Transverse colon (tissue), 4 donors: ENCODE results near the gene TNNT2. TPM values are rescaled to one million over a fixed set of nuclear protein-coding genes. Genes with fewer than 3 reads are reported as not detected.

Experiments used
- DNase-seq: peaks from one replicate; pipeline ENCODE4 v3.0.0-alpha.2; 2019
- H3K27ac ChIP-seq, 4 donors: fragments of 200-600 bp; sonication (generic); 2 replicates each; pipeline ENCODE4 v1.5.1; 2016 to 2018; ENCODE audit warnings: inconsistent platforms in 4 of 4
- H3K27me3 ChIP-seq: fragments of 200-600 bp; sonication (generic); 2 replicates; pipeline ENCODE4 v1.5.1; 2017; ENCODE audit warnings: inconsistent platforms
- H3K36me3 ChIP-seq, 4 donors: fragments of 200-600 bp; sonication (generic); 2 replicates each; pipeline ENCODE4 v1.5.1; 2017 to 2019; ENCODE audit warnings: inconsistent platforms in 4 of 4
- H3K4me1 ChIP-seq, 4 donors: fragments of 200-600 bp; sonication (generic); 2 replicates each; pipeline ENCODE4 v1.5.1; 2017 to 2020; ENCODE audit warnings: inconsistent platforms in 4 of 4
- H3K4me3 ChIP-seq, 4 donors: fragments of 200-600 bp; sonication (generic); 1 replicate in 1 of 4; 2 replicates in 3 of 4; pipeline versions ENCODE4 v1.5.1 to v1.6.1; 2017 to 2019; ENCODE audit warnings: inconsistent platforms in 4 of 4
- H3K9me3 ChIP-seq, 2 donors: fragments of 200-600 bp; sonication (generic); 2 replicates each; pipeline ENCODE4 v1.5.1; 2017 to 2019; ENCODE audit warnings: inconsistent platforms in 2 of 2
- EP300 ChIP-seq: sonication (generic); formaldehyde crosslinking; IDR thresholded peaks from one replicate; pipeline ENCODE4 v1.6.1; 2017; ENCODE audit warnings: antibody characterized with exemption, low read depth
- POLR2A ChIP-seq: fragments of 450-650 bp; IDR thresholded peaks from one replicate; pipeline ENCODE4 v1.6.1; 2016; ENCODE audit warnings: antibody characterized with exemption, mild to moderate bottlenecking, moderate library complexity
- POLR2AphosphoS5 ChIP-seq, 3 donors: sonication (generic); formaldehyde crosslinking; IDR thresholded peaks; one replicate each; pipeline ENCODE4 v1.6.1; 2016; ENCODE audit warnings: antibody characterized with exemption in 3 of 3
- WGBS, 2 donors: methylation state at CpG; one replicate each; pipeline ENCODE4 v1.1.5; 2018; ENCODE audit warnings: low coverage in 1 of 2; 5-methylcytosine and 5-hydroxymethylcytosine counted together
- in situ Hi-C, 4 donors: fragments of 200-750 bp; cut with MboI; loops; one replicate each; pipeline versions ENCODE4 v1.15.0 to v1.15.1; 2017; ENCODE audit warnings: low sequenced_read_pairs in 3 of 4, low pct_ligation_motif_present in 1 of 4, low pct_unique_long_range_greater_than_20kb in 1 of 4
- intact Hi-C: fragments of 100-400 bp; cut with DNase I; formaldehyde crosslinking; loops from one replicate; pipeline ENCODE4 v1.15.1; 2023; ENCODE audit warnings: low total_unique reads
- total RNA-seq, 4 donors: library from RNA; depleted of rRNA; stranded (reverse); fragments of >200 nt; gene quantifications; one replicate each; pipeline ENCODE4 v1.1.0, GENCODE V29; 2016
- TF ChIP-seq, protein P1 (sequence below), 5 experiments: fragments of 200-600 bp in 3 of 5; fragments of 450-650 bp in 2 of 5; sonication (generic) in 3 of 5; IDR thresholded peaks; 1 replicate in 2 of 5; 2 replicates in 3 of 5; pipeline ENCODE4 v1.5.1; 2016 to 2017; ENCODE audit warnings: antibody characterized with exemption in 5 of 5, inconsistent platforms in 3 of 5, mild to moderate bottlenecking in 2 of 5, moderate library complexity in 1 of 5

The TNNT2 gene
- total RNA-seq, 4 donors from 2014 or later: 0.14 to 0.95 TPM; not detected in 2

DNA sequence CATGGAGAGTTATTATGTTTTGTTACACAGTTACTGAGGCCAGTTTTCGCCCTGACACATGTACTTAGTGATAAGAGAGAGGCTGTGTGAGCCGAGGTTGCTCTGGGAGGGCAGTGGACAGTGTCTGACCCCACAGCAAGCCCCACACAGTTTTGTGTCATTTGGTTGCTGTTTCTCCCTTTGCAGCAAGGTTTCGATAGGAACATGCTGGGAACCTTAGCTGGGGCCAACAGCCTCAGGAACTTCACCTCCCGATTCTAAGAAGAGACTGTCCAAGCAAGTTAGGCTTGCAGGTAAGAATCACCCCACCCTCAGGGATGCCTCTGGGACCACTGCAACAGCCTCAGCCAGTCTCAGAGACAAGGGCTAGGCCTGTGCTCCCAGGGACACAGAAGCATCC, 48.9 kb downstream of the TNNT2 start:
- WGBS, 2 donors: 75% methylated on average over 4 of the region's 4 CpGs; no CpG with 5 or more reads in 1 of the 2 donors
- no peak overlapping the region for H3K4me3 ChIP-seq
- intact Hi-C loops: no loop called here

DNA sequence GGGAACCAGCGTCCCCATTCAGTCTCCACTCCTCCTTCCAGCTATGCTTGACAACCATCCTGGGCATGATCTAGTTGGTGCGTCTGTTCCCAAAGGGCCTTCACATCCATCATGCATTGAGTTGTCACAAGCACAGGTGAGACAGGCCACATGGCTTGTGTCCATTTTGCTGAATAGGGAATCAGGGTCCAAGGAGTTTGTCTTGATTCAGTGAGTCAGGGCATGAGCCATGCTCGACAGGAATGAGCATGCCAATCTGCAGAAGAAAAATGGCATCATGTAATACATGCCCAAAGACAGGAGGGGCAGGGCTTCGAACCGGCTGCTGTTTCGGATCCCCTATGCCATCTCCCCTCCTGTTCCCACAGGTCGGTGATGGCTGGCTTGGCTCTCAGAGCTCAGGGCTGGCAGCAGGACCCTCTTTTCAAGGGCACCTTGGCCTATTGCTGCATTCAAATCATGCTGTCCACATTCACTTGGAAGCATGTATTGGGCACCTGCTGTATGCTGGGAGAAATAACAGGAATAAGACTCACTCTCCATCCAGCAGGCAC, 49.7 kb downstream of the TNNT2 start:
- Histone ChIP-seq H3K27me3 (no peaks in the 10 kb centered on the region), H3K27ac (no peak overlapping the region), H3K9me3 (no peaks in the 10 kb centered on the region), H3K36me3 (no peaks in the 10 kb centered on the region), H3K4me3 (no peak overlapping the region), H3K4me1 (no peaks in the 10 kb centered on the region)
- in situ Hi-C loops (no loop called here), intact Hi-C loops (no loop called here)
- TF ChIP-seq EP300: no peak
- TF ChIP-seq, protein P1, sequence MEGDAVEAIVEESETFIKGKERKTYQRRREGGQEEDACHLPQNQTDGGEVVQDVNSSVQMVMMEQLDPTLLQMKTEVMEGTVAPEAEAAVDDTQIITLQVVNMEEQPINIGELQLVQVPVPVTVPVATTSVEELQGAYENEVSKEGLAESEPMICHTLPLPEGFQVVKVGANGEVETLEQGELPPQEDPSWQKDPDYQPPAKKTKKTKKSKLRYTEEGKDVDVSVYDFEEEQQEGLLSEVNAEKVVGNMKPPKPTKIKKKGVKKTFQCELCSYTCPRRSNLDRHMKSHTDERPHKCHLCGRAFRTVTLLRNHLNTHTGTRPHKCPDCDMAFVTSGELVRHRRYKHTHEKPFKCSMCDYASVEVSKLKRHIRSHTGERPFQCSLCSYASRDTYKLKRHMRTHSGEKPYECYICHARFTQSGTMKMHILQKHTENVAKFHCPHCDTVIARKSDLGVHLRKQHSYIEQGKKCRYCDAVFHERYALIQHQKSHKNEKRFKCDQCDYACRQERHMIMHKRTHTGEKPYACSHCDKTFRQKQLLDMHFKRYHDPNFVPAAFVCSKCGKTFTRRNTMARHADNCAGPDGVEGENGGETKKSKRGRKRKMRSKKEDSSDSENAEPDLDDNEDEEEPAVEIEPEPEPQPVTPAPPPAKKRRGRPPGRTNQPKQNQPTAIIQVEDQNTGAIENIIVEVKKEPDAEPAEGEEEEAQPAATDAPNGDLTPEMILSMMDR (IDR thresholded peaks at IDR 0.05): no peak
- TF ChIP-seq POLR2AphosphoS5 (IDR thresholded peaks at IDR 0.05): no peak
- TF ChIP-seq POLR2A: no peak
- 84 to 87% methylated on average over 6 to 7 of the region's 7 CpGs for WGBS, 2 donors
- no peak for DNase-seq

More for the DNA sequence above, 48.9 kb downstream of the TNNT2 start:
- H3K9me3 ChIP-seq: no peaks in the 10 kb centered on the region
- no peaks in the 10 kb centered on the region for H3K27me3 ChIP-seq
- H3K36me3 ChIP-seq: no peaks in the 10 kb centered on the region
- H3K4me1 ChIP-seq: no peaks in the 10 kb centered on the region
- TF ChIP-seq EP300 (no peak), POLR2AphosphoS5 (IDR thresholded peaks at IDR 0.05) (no peak), POLR2A (no peak)
- TF ChIP-seq, protein P1 (IDR thresholded peaks at IDR 0.05): no peak
- in situ Hi-C loops: no loop called here
- DNase-seq: no peak
- H3K27ac ChIP-seq: no peak overlapping the region

- intact Hi-C loops (no loop called here), in situ Hi-C loops (no loop called here)
- TF ChIP-seq, protein P1 (IDR thresholded peaks at IDR 0.05): no peak
- TF ChIP-seq POLR2AphosphoS5 (IDR thresholded peaks at IDR 0.05) (no peak), EP300 (no peak), POLR2A (no peak)
- 20 to 86% methylated on average over 1 to 4 of the region's 4 CpGs for WGBS, 2 donors
- Histone ChIP-seq H3K27me3 (no peaks in the 10 kb centered on the region), H3K9me3 (no peaks in the 10 kb centered on the region), H3K4me3 (no peak overlapping the region), H3K27ac (no peak overlapping the region), H3K4me1 (no peaks in the 10 kb centered on the region), H3K36me3 (no peaks in the 10 kb centered on the region)
- no peak for DNase-seq
These were observed 50.8 kb downstream of the TNNT2 start for GRCh38 chr1:201326710-201327109.

- Histone ChIP-seq H3K36me3 (no peaks in the 10 kb centered on the region), H3K27me3 (no peaks in the 10 kb centered on the region), H3K4me3 (no peak overlapping the region), H3K9me3 (no peaks in the 10 kb centered on the region), H3K4me1 (no peaks in the 10 kb centered on the region), H3K27ac (no peak overlapping the region)
- intact Hi-C loops: no loop called here
- in situ Hi-C loops: no loop called here
- WGBS, 2 donors: 74 to 79% methylated on average over 5 to 8 of the region's 8 CpGs
- no peak for TF ChIP-seq EP300
- no peak for DNase-seq
These were observed 51.8 kb downstream of the TNNT2 start for GRCh38 chr1:201325678-201326060.
